Psoas muscle (tissue), 8 donors: ENCODE results near the gene VPS39. TPM values are rescaled to one million over a fixed set of nuclear protein-coding genes. Genes with fewer than 3 reads are reported as not detected.

Source experiments
- ATAC-seq, 4 donors: fragments of 200-7000 bp; cut with Tn5 transposase; one replicate each; pipeline ENCODE4 v1.9.1; 2020; ENCODE audit warnings: moderate library complexity in 3 of 4, mild to moderate bottlenecking in 2 of 4
- DNase-seq, 2 donors: peaks; one replicate each; pipeline ENCODE4 v3.0.0-alpha.2; 2020
- H3K27ac ChIP-seq: fragments of 200-600 bp; one replicate; pipeline ENCODE4 v1.8.0; 2022
- H3K27me3 ChIP-seq, 3 donors: fragments of 200-600 bp in 1 of 3; one replicate each; pipeline versions ENCODE4 v1.6.1 to v1.8.0; 2013 to 2022; ENCODE audit warnings: low read length in 2 of 3, mild to moderate bottlenecking in 2 of 3, moderate library complexity in 1 of 3; ENCODE audit not compliant: insufficient read depth in 3 of 3
- H3K36me3 ChIP-seq, 2 donors: fragments of 200-600 bp in 1 of 2; one replicate each; pipeline versions ENCODE4 v1.6.1 to v1.8.0; 2013 to 2022; ENCODE audit warnings: low read depth in 1 of 2, mild to moderate bottlenecking in 1 of 2, moderate library complexity in 1 of 2; ENCODE audit not compliant: insufficient read depth in 1 of 2
- H3K4me1 ChIP-seq: fragments of 200-600 bp; one replicate; pipeline ENCODE4 v1.8.0; 2022
- H3K4me3 ChIP-seq: fragments of 200-600 bp; one replicate; pipeline ENCODE4 v1.8.0; 2022; ENCODE audit warnings: mild to moderate bottlenecking
- H3K9me3 ChIP-seq: fragments of 200-600 bp; one replicate; pipeline ENCODE4 v1.8.0; 2022
- CTCF ChIP-seq: fragments of 200-600 bp; IDR thresholded peaks from one replicate; pipeline ENCODE4 v1.8.0; 2022; ENCODE audit warnings: antibody characterized with exemption
- WGBS, 3 donors: extraction: QIAGEN DNeasy Blood & Tissue Kit; methylation state at CpG; one replicate each; pipeline versions ENCODE4 v1.1.6 to v1.1.7; 2013; 5-methylcytosine and 5-hydroxymethylcytosine counted together
- intact Hi-C, 2 donors: fragments of 100-400 bp; cut with DNase I; formaldehyde crosslinking; loops; one replicate each; pipeline versions ENCODE4 v1.11.0 to v1.14.2; 2022
- polyA plus RNA-seq, 3 donors: library from polyadenylated mRNA; stranded (reverse); fragments of 200-250 nt; gene quantifications; one replicate each; pipeline ENCODE4 v1.2.3, GENCODE V29; 2013
- total RNA-seq, 4 donors: library from RNA; stranded (reverse); fragmentation: NEBNext Ultra II Directional in 2 of 4; extraction: Animal tissue kit (Norgen Biotek cat#: 25700) in 2 of 4; gene quantifications; one replicate each; pipeline versions ENCODE4 v1.2.1 to v1.2.4, GENCODE V29; 2021 to 2023
- donor health status: healthy with polysubstance abuse.
- donor health status: DM: no; HTN: no; CAD: no; lungs with moderate emphysema.
- donor health status: Bipolar disorder and iron deficiency.
- donor health status: healthy.
- donor health status: DM: yes; HTN: yes; CAD: no.
- donor health status: DM: no; HTN: no; CAD: no.
- donor health status: DM: no; HTN: no; CAD: no.
- donor health status: DM: yes; HTN: yes; CAD: no.

VPS39 gene
- total and polyA plus RNA-seq, 7 donors = 15.2 to 47.8 (median 43.3) TPM

GRCh38 chr15:42215913-42216829 lies 8.1 kb upstream of the VPS39 start:
- Histone ChIP-seq H3K9me3 (no peaks in the 10 kb centered on the region), H3K27me3 (no peaks in the 10 kb centered on the region), H3K4me1 (no peaks in the 10 kb centered on the region), H3K4me3 (no peak overlapping the region), H3K36me3 (peaks cover 0 to 96% of the 10 kb centered on the region in 2 donors), H3K27ac (no peak overlapping the region)
- 89 to 96% (median 93%) methylated on average over 4 of the region's 4 CpGs for WGBS, 3 donors
- DNase-seq = no peak
- no peak for TF ChIP-seq CTCF
- no peak for ATAC-seq
- intact Hi-C loops = no loop called here

- no peaks in the 10 kb centered on the region for H3K27me3 ChIP-seq
- no peaks in the 10 kb centered on the region for H3K4me1 ChIP-seq
- no peak for TF ChIP-seq CTCF
- peaks cover 0 to 100% of the 10 kb centered on the region in 2 donors for H3K36me3 ChIP-seq
- 92 to 100% (median 92%) methylated on average over 1 of the region's 1 CpG for WGBS, 3 donors
- H3K9me3 ChIP-seq = no peaks in the 10 kb centered on the region
- ATAC-seq (no peak), DNase-seq (no peak)
- H3K27ac ChIP-seq = no peak overlapping the region
- no peak overlapping the region for H3K4me3 ChIP-seq
- intact Hi-C loops = no loop called here
These were observed 6.5 kb upstream of the VPS39 start for GRCh38 chr15:42214600-42214999.

GRCh38 chr15:42213511-42213910 lies 5.4 kb upstream of the VPS39 start:
- ATAC-seq (no peak), DNase-seq (no peak)
- H3K4me3 ChIP-seq = no peak overlapping the region
- TF ChIP-seq CTCF = no peak
- no peaks in the 10 kb centered on the region for H3K4me1 ChIP-seq
- peaks cover 0 to 89% of the 10 kb centered on the region in 2 donors for H3K36me3 ChIP-seq
- no peak overlapping the region for H3K27ac ChIP-seq
- intact Hi-C loops = no loop called here
- H3K9me3 ChIP-seq = no peaks in the 10 kb centered on the region
- H3K27me3 ChIP-seq = no peaks in the 10 kb centered on the region

- TF ChIP-seq CTCF = no peak
- DNase-seq = no peak
- 94 to 96% (median 95%) methylated on average over 4 of the region's 4 CpGs for WGBS, 3 donors
- intact Hi-C loops = no loop called here
- Histone ChIP-seq H3K27me3 (no peaks in the 10 kb centered on the region), H3K4me3 (no peak overlapping the region), H3K4me1 (peaks cover 16% of the 10 kb centered on the region), H3K27ac (no peak overlapping the region), H3K36me3 (peaks cover 0 to 61% of the 10 kb centered on the region in 2 donors), H3K9me3 (no peaks in the 10 kb centered on the region)
- no peak for ATAC-seq
These were observed 2.6 kb upstream of the VPS39 start for GRCh38 chr15:42210696-42211095.
